Testis (tissue), 3 donors: ENCODE data around the gene KCNE2. TPM values are rescaled to one million over a fixed set of nuclear protein-coding genes. Genes with fewer than 3 reads are reported as not detected.

Experiments
- DNase-seq: peaks from one replicate; pipeline ENCODE4 v3.0.0-alpha.2; 2019
- H3K27ac ChIP-seq, 2 donors: fragments of 200-600 bp; sonication (generic); one replicate each; pipeline ENCODE4 v1.5.1; 2019
- H3K27me3 ChIP-seq: fragments of 200-600 bp; sonication (generic); one replicate; pipeline ENCODE4 v1.5.1; 2019
- H3K36me3 ChIP-seq: fragments of 200-600 bp; sonication (generic); one replicate; pipeline ENCODE4 v1.5.1; 2017; ENCODE audit warnings: low read depth; ENCODE audit errors: missing control alignments
- H3K4me1 ChIP-seq: fragments of 200-600 bp; sonication (generic); one replicate; pipeline ENCODE4 v1.5.1; 2019
- H3K4me3 ChIP-seq, 2 donors: fragments of 200-600 bp; sonication (generic); one replicate each; pipeline ENCODE4 v1.5.1; 2017 to 2019
- H3K9me3 ChIP-seq: fragments of 200-600 bp; sonication (generic); one replicate; pipeline ENCODE4 v1.5.1; 2017
- CTCF ChIP-seq, 3 experiments: fragments of 450-650 bp in 2 of 3; fragments of 200-600 bp in 1 of 3; sonication (generic) in 1 of 3; IDR thresholded peaks; one replicate each; pipeline ENCODE4 v1.5.1; 2016 to 2019; ENCODE audit warnings: antibody characterized with exemption in 3 of 3, mild to moderate bottlenecking in 2 of 3, moderate library complexity in 1 of 3
- POLR2A ChIP-seq: fragments of 450-650 bp; IDR thresholded peaks from one replicate; pipeline ENCODE4 v1.6.1; 2017; ENCODE audit warnings: antibody characterized with exemption, mild to moderate bottlenecking, moderate library complexity
- WGBS, 2 donors: methylation state at CpG; one replicate each; pipeline ENCODE4 v1.1.5; 2018; 5-methylcytosine and 5-hydroxymethylcytosine counted together
- intact Hi-C: fragments of 100-400 bp; cut with DNase I; formaldehyde crosslinking; loops from one replicate; pipeline ENCODE4 v1.15.1; 2023; ENCODE audit warnings: low total_unique reads
- polyA plus RNA-seq: library from polyadenylated mRNA; stranded (reverse); fragments of 350-450 nt; fragmentation: Illumina TruSeq; extraction: RNeasy Lipid Tissue Mini Kit (QIAGEN cat#74804); gene quantifications from one replicate; pipeline ENCODE4 v1.2.3, GENCODE V29; 2014; ENCODE audit warnings: low read depth, low replicate concordance; ENCODE audit not compliant: insufficient read depth
- total RNA-seq, 2 donors: library from RNA; depleted of rRNA; stranded (reverse); fragments of >200 nt; gene quantifications; one replicate each; pipeline ENCODE4 v1.2.3, GENCODE V29; 2016

The KCNE2 gene
- total and polyA plus RNA-seq, 3 donors from 2014 or later, result 0.37 to 0.74 TPM; not detected in 1

GRCh38 chr21:34337741-34338140, 26.1 kb upstream of the KCNE2 start:
- no peak overlapping the region for H3K4me3 ChIP-seq
- intact Hi-C loops, result no loop called here
- peaks cover 12% of the 10 kb centered on the region for H3K4me1 ChIP-seq
- H3K27ac ChIP-seq, result no peak overlapping the region
- no peaks in the 10 kb centered on the region for H3K9me3 ChIP-seq
- no peaks in the 10 kb centered on the region for H3K27me3 ChIP-seq
- TF ChIP-seq CTCF (IDR thresholded peaks at IDR 0.05) (no peak), POLR2A (no peak)
- 70 to 73% methylated on average over 6 of the region's 6 CpGs for WGBS, 2 donors
- H3K36me3 ChIP-seq, result no peaks in the 10 kb centered on the region
- no peak for DNase-seq

GRCh38 chr21:34338226-34338625, 25.6 kb upstream of the KCNE2 start:
- no peak for DNase-seq
- intact Hi-C loops, result no loop called here
- Histone ChIP-seq H3K27me3 (no peaks in the 10 kb centered on the region), H3K4me3 (no peak overlapping the region), H3K9me3 (no peaks in the 10 kb centered on the region), H3K4me1 (peaks cover 8% of the 10 kb centered on the region), H3K36me3 (no peaks in the 10 kb centered on the region), H3K27ac (no peak overlapping the region)
- 95% methylated on average over 8 of the region's 8 CpGs for WGBS, 2 donors
- TF ChIP-seq CTCF (IDR thresholded peaks at IDR 0.05) (no peak), POLR2A (no peak)

GRCh38 chr21:34340061-34340460, 23.7 kb upstream of the KCNE2 start:
- Histone ChIP-seq H3K27ac (no peak overlapping the region), H3K4me3 (no peak overlapping the region), H3K9me3 (no peaks in the 10 kb centered on the region), H3K36me3 (no peaks in the 10 kb centered on the region), H3K27me3 (no peaks in the 10 kb centered on the region), H3K4me1 (peaks cover 25% of the 10 kb centered on the region)
- DNase-seq, result no peak
- TF ChIP-seq CTCF (IDR thresholded peaks at IDR 0.05) (no peak), POLR2A (no peak)
- intact Hi-C loops, result loop anchor here (10.0 kb wide), 1 partner anchor 405 kb away; no protein-coding TSS in a partner anchor
- 46 to 73% methylated on average over 2 to 3 of the region's 3 CpGs for WGBS, 2 donors

GRCh38 chr21:34342476-34342875, 21.3 kb upstream of the KCNE2 start:
- intact Hi-C loops, result loop anchor here (10.0 kb wide), 1 partner anchor 408 kb away; no protein-coding TSS in a partner anchor
- H3K4me1 ChIP-seq, result peaks cover 31% of the 10 kb centered on the region

More at GRCh38 chr21:34342476-34342875, 21.3 kb upstream of the KCNE2 start:
- H3K9me3 ChIP-seq, result no peaks in the 10 kb centered on the region
- no peak overlapping the region for H3K4me3 ChIP-seq
- TF ChIP-seq POLR2A (no peak), CTCF (IDR thresholded peaks at IDR 0.05) (no peak)
- DNase-seq, result no peak
- H3K36me3 ChIP-seq, result no peaks in the 10 kb centered on the region
- WGBS, 2 donors, result 88 to 93% methylated on average over 5 of the region's 5 CpGs
- H3K27ac ChIP-seq, result no peak overlapping the region
- H3K27me3 ChIP-seq, result no peaks in the 10 kb centered on the region
